H9 (cell line): ENCODE measurements around the gene SLC16A2. TPM values are rescaled to one million over a fixed set of nuclear protein-coding genes. Genes with fewer than 3 reads are reported as not detected.

Experiments
- DNase-seq: peaks from one replicate; pipeline ENCODE4 v3.0.0-alpha.2; 2017
- H2AFZ ChIP-seq: one replicate; pipeline ENCODE4 v1.6.1; 2013; ENCODE audit warnings: mild to moderate bottlenecking, low read length, control low read depth, moderate library complexity
- H2AK5ac ChIP-seq: 2 replicates; pipeline ENCODE4 v1.6.1; 2013; ENCODE audit warnings: low read length, control low read depth, mixed read lengths; ENCODE audit not compliant: insufficient read length
- H2BK120ac ChIP-seq: one replicate; pipeline ENCODE4 v1.6.1; 2013; ENCODE audit warnings: low read depth, mild to moderate bottlenecking, low read length, control low read depth, inconsistent platforms; ENCODE audit not compliant: poor library complexity, severe bottlenecking
- H2BK12ac ChIP-seq: 2 replicates; pipeline ENCODE4 v1.6.1; 2013; ENCODE audit warnings: low read length, control low read depth, mixed read lengths, low read depth; ENCODE audit not compliant: insufficient read length
- H2BK15ac ChIP-seq: 2 replicates; pipeline ENCODE4 v1.6.1; 2013; ENCODE audit warnings: low read depth, low read length, control low read depth
- H2BK20ac ChIP-seq: one replicate; pipeline ENCODE4 v1.6.1; 2013; ENCODE audit warnings: low read depth, mild to moderate bottlenecking, low read length, control low read depth, inconsistent platforms; ENCODE audit not compliant: poor library complexity, severe bottlenecking
- H2BK5ac ChIP-seq: 2 replicates; pipeline ENCODE4 v1.6.1; 2013; ENCODE audit warnings: low read length, control low read depth, mixed read lengths; ENCODE audit not compliant: insufficient read length
- H3K14ac ChIP-seq: 2 replicates; pipeline ENCODE4 v1.6.1; 2013; ENCODE audit warnings: low read length, control low read depth; ENCODE audit not compliant: insufficient read depth
- H3K18ac ChIP-seq: 2 replicates; pipeline ENCODE4 v1.6.1; 2013; ENCODE audit warnings: low read depth, mild to moderate bottlenecking, mixed read lengths, low read length, control low read depth; ENCODE audit not compliant: insufficient read length
- H3K23ac ChIP-seq: 2 replicates; pipeline ENCODE4 v1.6.1; 2013; ENCODE audit warnings: low read length, control low read depth, mixed read lengths, low read depth; ENCODE audit not compliant: insufficient read length
- H3K23me2 ChIP-seq: 2 replicates; pipeline ENCODE4 v1.6.1; 2013; ENCODE audit warnings: low read depth, mild to moderate bottlenecking, mixed read lengths, low read length, control low read depth; ENCODE audit not compliant: insufficient read length, poor library complexity, severe bottlenecking
- H3K27ac ChIP-seq: 2 replicates; pipeline ENCODE4 v1.5.1; 2013; ENCODE audit warnings: low read length, control low read depth, mixed read lengths, low read depth; ENCODE audit not compliant: insufficient read length
- H3K27me3 ChIP-seq: 2 replicates; pipeline ENCODE4 v1.6.1; 2013; ENCODE audit warnings: low read length, control low read depth, inconsistent platforms; ENCODE audit not compliant: insufficient read depth
- H3K4ac ChIP-seq: 2 replicates; pipeline ENCODE4 v1.6.1; 2013; ENCODE audit warnings: low read depth, mild to moderate bottlenecking, control low read depth, inconsistent platforms, low read length, moderate library complexity
- H3K4me1 ChIP-seq: 2 replicates; pipeline ENCODE4 v1.6.1; 2013; ENCODE audit warnings: low read length, control low read depth, inconsistent platforms; ENCODE audit not compliant: insufficient read depth
- H3K4me2 ChIP-seq: 2 replicates; pipeline ENCODE4 v1.6.1; 2013; ENCODE audit warnings: low read length, control low read depth, mixed read lengths; ENCODE audit not compliant: insufficient read length, insufficient read depth
- H3K56ac ChIP-seq: 2 replicates; pipeline ENCODE4 v1.6.1; 2013; ENCODE audit warnings: low read depth, mild to moderate bottlenecking, mixed read lengths, low read length, control low read depth; ENCODE audit not compliant: insufficient read length
- H3K79me1 ChIP-seq: 2 replicates; pipeline ENCODE4 v1.6.1; 2013; ENCODE audit warnings: low read depth, mild to moderate bottlenecking, moderate library complexity, low read length, control low read depth, inconsistent platforms; ENCODE audit not compliant: insufficient read depth, poor library complexity, severe bottlenecking
- H3K79me2 ChIP-seq: 2 replicates; pipeline ENCODE4 v1.6.1; 2013; ENCODE audit warnings: low read length, control low read depth, inconsistent platforms; ENCODE audit not compliant: insufficient read depth
- H3K9ac ChIP-seq: 2 replicates; pipeline ENCODE4 v1.6.1; 2013; ENCODE audit warnings: low read length, control low read depth, mixed read lengths; ENCODE audit not compliant: insufficient read length; ENCODE audit errors: extremely low read depth
- H3K9me3 ChIP-seq: one replicate; pipeline ENCODE4 v1.6.1; 2013; ENCODE audit warnings: low read depth, low read length, inconsistent platforms; ENCODE audit not compliant: control insufficient read depth
- H3T11ph ChIP-seq: one replicate; pipeline ENCODE4 v1.6.1; 2013; ENCODE audit warnings: mild to moderate bottlenecking, low read length, control low read depth, inconsistent platforms
- H4K20me1 ChIP-seq: one replicate; pipeline ENCODE4 v1.6.1; 2013; ENCODE audit not compliant: control insufficient read depth, insufficient read length, insufficient read depth
- H4K5ac ChIP-seq: 2 replicates; pipeline ENCODE4 v1.6.1; 2013; ENCODE audit warnings: low read depth, mild to moderate bottlenecking, mixed read lengths, low read length, control low read depth; ENCODE audit not compliant: insufficient read length
- H4K8ac ChIP-seq: replicated peaks from 2 replicates; pipeline ENCODE4 v1.6.1; 2013; ENCODE audit warnings: low read length, control low read depth, mixed read lengths, low read depth; ENCODE audit not compliant: insufficient read length
- H4K91ac ChIP-seq: 2 replicates; pipeline ENCODE4 v1.6.1; 2013; ENCODE audit warnings: low read depth, mild to moderate bottlenecking, moderate library complexity, mixed read lengths, low read length, control low read depth; ENCODE audit not compliant: insufficient read length
- H3K27ac Mint-ChIP-seq, 3 experiments: 2 replicates in 2 of 3; 3 replicates in 1 of 3; pipeline ENCODE4 v1.8.0; 2020 to 2021; ENCODE audit warnings: mixed read lengths in 3 of 3, mild to moderate bottlenecking in 1 of 3, moderate library complexity in 1 of 3
- H3K27me3 Mint-ChIP-seq: 2 replicates; pipeline ENCODE4 v1.8.0; 2021; ENCODE audit warnings: low read depth, mild to moderate bottlenecking, moderate library complexity, mixed read lengths
- H3K36me3 Mint-ChIP-seq, 3 experiments: 2 replicates in 2 of 3; 3 replicates in 1 of 3; pipeline ENCODE4 v1.8.0; 2020 to 2021; ENCODE audit warnings: low read depth in 3 of 3, mixed read lengths in 3 of 3; ENCODE audit not compliant: insufficient read depth in 1 of 3
- H3K4me1 Mint-ChIP-seq, 2 experiments: 2 replicates each; pipeline ENCODE4 v1.8.0; 2020; ENCODE audit warnings: mixed read lengths in 2 of 2
- H3K4me3 Mint-ChIP-seq, 2 experiments: 2 replicates in 1 of 2; 3 replicates in 1 of 2; pipeline ENCODE4 v1.8.0; 2020 to 2021; ENCODE audit warnings: mild to moderate bottlenecking in 2 of 2, mixed read lengths in 2 of 2, moderate library complexity in 1 of 2
- H3K9me3 Mint-ChIP-seq, 2 experiments: 2 replicates in 1 of 2; 3 replicates in 1 of 2; pipeline ENCODE4 v1.8.0; 2020; ENCODE audit warnings: mild to moderate bottlenecking in 2 of 2, mixed read lengths in 2 of 2, moderate library complexity in 1 of 2
- CTCF ChIP-seq: fragments of 200-600 bp; sonication (generic); conservative IDR thresholded peaks from 3 replicates; pipeline ENCODE4 v1.8.0; 2021; ENCODE audit warnings: antibody characterized with exemption, mild to moderate bottlenecking
- WGBS: extraction: QIAGEN DNeasy Blood & Tissue Kit; methylation state at CpG from one replicate; pipeline ENCODE4 v1.1.7; 2013; ENCODE audit warnings: missing lambda C conversion rate, low lambda C conversion rate, mixed read lengths; ENCODE audit not compliant: insufficient read length; ENCODE audit errors: extremely low coverage; 5-methylcytosine and 5-hydroxymethylcytosine counted together
- total RNA-seq: library from RNA; stranded (reverse); gene quantifications from 2 replicates; pipeline ENCODE4 v1.2.1, GENCODE V29; 2021

Gene SLC16A2
- total RNA-seq, 1 experiment from 2014 or later = 17.1 TPM

GRCh38 chrX:74579597-74580198, 158.4 kb downstream of the SLC16A2 start:
- Histone ChIP-seq H2BK20ac (no peak overlapping the region), H3K79me1 (no peaks in the 10 kb centered on the region), H2BK120ac (no peak overlapping the region), H4K20me1 (no peaks in the 10 kb centered on the region), H3K4ac (no peak overlapping the region), H3K4me1 (no peaks in the 10 kb centered on the region), H2AFZ (no peak overlapping the region), H3K9ac (no peak overlapping the region), H4K91ac (no peak overlapping the region), H3K56ac (no peak overlapping the region), H2BK15ac (no peak overlapping the region), H3K23me2 (no peaks in the 10 kb centered on the region), H3K27me3 (no peaks in the 10 kb centered on the region), H3K18ac (no peak overlapping the region), H3K4me2 (no peak overlapping the region), H3K79me2 (no peaks in the 10 kb centered on the region), H3K9me3 (peaks cover 11% of the 10 kb centered on the region), H2BK5ac (no peak overlapping the region), H3K14ac (no peak overlapping the region), H2BK12ac (no peak overlapping the region), H3K23ac (no peak overlapping the region), H3K27ac (no peak overlapping the region), H3T11ph (no peak overlapping the region), H4K8ac (no peak overlapping the region), H4K5ac (no peak overlapping the region), H2AK5ac (no peak overlapping the region)
- no peak for TF ChIP-seq CTCF
- no peak overlapping the region for H3K4me3 Mint-ChIP-seq
- H3K9me3 Mint-ChIP-seq = peaks cover 50 to 55% of the 10 kb centered on the region in 2 experiments
- DNase-seq = no peak
- WGBS = no CpG with 5 or more reads among the region's 3 CpGs
- no peaks in the 10 kb centered on the region for H3K4me1 Mint-ChIP-seq
- H3K27me3 Mint-ChIP-seq = no peaks in the 10 kb centered on the region; the same call in 1 of the 2 replicates
- peaks cover 0 to 9% (median 6%) of the 10 kb centered on the region in 3 experiments; a peak in 5 of 7 replicates for H3K36me3 Mint-ChIP-seq
- no peak overlapping the region for H3K27ac Mint-ChIP-seq

Other genes starting within 250 kb of the SLC16A2 start
- not detected in 2 replicates for gene ZCCHC13, start 117.3 kb upstream of the SLC16A2 start, total RNA-seq
- gene RLIM, start 193.1 kb downstream of the SLC16A2 start, total RNA-seq = 34.4 and 36.4 TPM in 2 replicates